Activated CD8-positive, alpha-beta memory T cell treated with anti-CD3 and anti-CD28 coated beads, Interleukin-2, amount 50 U/mL, for 24 hours (primary cell): ENCODE results near the gene ZNF692.

Experiments
- DNase-seq: peaks from one replicate; pipeline ENCODE4 v3.0.0-alpha.2; 2020; ENCODE audit errors: extremely low read depth

Gene ZNF692

GRCh38 chr1:248825573-248825908 lies 33.3 kb downstream of the ZNF692 start:
- DNase-seq, result no peak

- no peak for DNase-seq
Observed at GRCh38 chr1:248825136-248825535, 33.7 kb downstream of the ZNF692 start.

- DNase-seq, result no peak
Observed at GRCh38 chr1:248824701-248825100, 34.2 kb downstream of the ZNF692 start.

- DNase-seq, result no peak
Observed at GRCh38 chr1:248824301-248824700, 34.6 kb downstream of the ZNF692 start.

GRCh38 chr1:248823517-248824001 lies 35.3 kb downstream of the ZNF692 start:
- no peak for DNase-seq

GRCh38 chr1:248822148-248823032 lies 36.5 kb downstream of the ZNF692 start:
- DNase-seq, result no peak

GRCh38 chr1:248821641-248822040 lies 37.2 kb downstream of the ZNF692 start:
- DNase-seq, result no peak

- DNase-seq, result no peak
Observed at GRCh38 chr1:248821101-248821500, 37.8 kb downstream of the ZNF692 start.

GRCh38 chr1:248820041-248820585 lies 38.8 kb downstream of the ZNF692 start:
- no peak for DNase-seq

GRCh38 chr1:248818505-248819374 lies 40.1 kb downstream of the ZNF692 start:
- no peak for DNase-seq

- DNase-seq, result no peak
Observed at GRCh38 chr1:248817065-248817464, 41.8 kb downstream of the ZNF692 start.

- DNase-seq, result no peak
Observed at GRCh38 chr1:248816042-248816851, 42.6 kb downstream of the ZNF692 start.

- no peak for DNase-seq
Observed at GRCh38 chr1:248815407-248816034, 43.4 kb downstream of the ZNF692 start.

GRCh38 chr1:248814351-248814750 lies 44.5 kb downstream of the ZNF692 start:
- DNase-seq, result no peak

- DNase-seq, result no peak
Observed at GRCh38 chr1:248813546-248813945, 45.3 kb downstream of the ZNF692 start.

- no peak for DNase-seq
Observed at GRCh38 chr1:248812736-248813425, 46.0 kb downstream of the ZNF692 start.

GRCh38 chr1:248811514-248812490 lies 47.1 kb downstream of the ZNF692 start:
- DNase-seq, result no peak

- no peak for DNase-seq
Observed at GRCh38 chr1:248810727-248811513, 48.0 kb downstream of the ZNF692 start.
